Tibial nerve (tissue), 4 donors: ENCODE data around the gene HIP1. TPM values are rescaled to one million over a fixed set of nuclear protein-coding genes. Genes with fewer than 3 reads are reported as not detected.

Experiments
- DNase-seq, 2 donors: peaks; one replicate each; pipeline ENCODE4 v3.0.0-alpha.2; 2019; ENCODE audit warnings: low spot score in 2 of 2
- H3K27ac ChIP-seq, 4 donors: fragments of 200-600 bp; sonication (generic) in 3 of 4; one replicate each; pipeline ENCODE4 v1.5.1; 2017 to 2019; ENCODE audit warnings: mild to moderate bottlenecking in 1 of 4
- H3K27me3 ChIP-seq, 2 donors: fragments of 200-600 bp; sonication (generic) in 1 of 2; one replicate each; pipeline versions ENCODE4 v1.5.1 to v1.6.0; 2017 to 2019
- H3K36me3 ChIP-seq, 3 donors: fragments of 200-600 bp; sonication (generic); one replicate each; pipeline ENCODE4 v1.5.1; 2018 to 2019
- H3K4me1 ChIP-seq, 4 donors: fragments of 200-600 bp; sonication (generic) in 3 of 4; one replicate each; pipeline ENCODE4 v1.5.1; 2017 to 2019
- H3K4me3 ChIP-seq, 4 donors: fragments of 200-600 bp; sonication (generic) in 3 of 4; one replicate each; pipeline ENCODE4 v1.5.1; 2017 to 2019; ENCODE audit warnings: mild to moderate bottlenecking in 1 of 4, moderate library complexity in 1 of 4
- H3K9me3 ChIP-seq, 4 donors: fragments of 200-600 bp; sonication (generic) in 3 of 4; one replicate each; pipeline ENCODE4 v1.5.1; 2017 to 2019
- EP300 ChIP-seq, 2 donors: sonication (generic); formaldehyde crosslinking; IDR thresholded peaks; one replicate each; pipeline ENCODE4 v1.6.1; 2017; ENCODE audit warnings: antibody characterized with exemption in 2 of 2, mild to moderate bottlenecking in 1 of 2
- POLR2A ChIP-seq, 2 donors: fragments of 450-650 bp; IDR thresholded peaks; one replicate each; pipeline ENCODE4 v1.6.1; 2017; ENCODE audit warnings: antibody characterized with exemption in 2 of 2, mild to moderate bottlenecking in 2 of 2, moderate library complexity in 2 of 2
- WGBS, 2 donors: methylation state at CpG; one replicate each; pipeline ENCODE4 v1.1.5; 2018; 5-methylcytosine and 5-hydroxymethylcytosine counted together
- total RNA-seq, 4 donors: library from RNA; depleted of rRNA; stranded (reverse); fragments of >200 nt; gene quantifications; one replicate each; pipeline ENCODE4 v1.1.0, GENCODE V29; 2016
- TF ChIP-seq, protein P1 (sequence below), 5 experiments: fragments of 200-600 bp in 3 of 5; fragments of 450-650 bp in 2 of 5; sonication (generic) in 3 of 5; IDR thresholded peaks; one replicate each; pipeline ENCODE4 v1.5.1; 2016 to 2019; ENCODE audit warnings: antibody characterized with exemption in 5 of 5, mild to moderate bottlenecking in 3 of 5, moderate library complexity in 2 of 5

HIP1 gene
- total RNA-seq, 4 donors from 2014 or later = 43.2 to 59.7 (median 49.8) TPM

DNA sequence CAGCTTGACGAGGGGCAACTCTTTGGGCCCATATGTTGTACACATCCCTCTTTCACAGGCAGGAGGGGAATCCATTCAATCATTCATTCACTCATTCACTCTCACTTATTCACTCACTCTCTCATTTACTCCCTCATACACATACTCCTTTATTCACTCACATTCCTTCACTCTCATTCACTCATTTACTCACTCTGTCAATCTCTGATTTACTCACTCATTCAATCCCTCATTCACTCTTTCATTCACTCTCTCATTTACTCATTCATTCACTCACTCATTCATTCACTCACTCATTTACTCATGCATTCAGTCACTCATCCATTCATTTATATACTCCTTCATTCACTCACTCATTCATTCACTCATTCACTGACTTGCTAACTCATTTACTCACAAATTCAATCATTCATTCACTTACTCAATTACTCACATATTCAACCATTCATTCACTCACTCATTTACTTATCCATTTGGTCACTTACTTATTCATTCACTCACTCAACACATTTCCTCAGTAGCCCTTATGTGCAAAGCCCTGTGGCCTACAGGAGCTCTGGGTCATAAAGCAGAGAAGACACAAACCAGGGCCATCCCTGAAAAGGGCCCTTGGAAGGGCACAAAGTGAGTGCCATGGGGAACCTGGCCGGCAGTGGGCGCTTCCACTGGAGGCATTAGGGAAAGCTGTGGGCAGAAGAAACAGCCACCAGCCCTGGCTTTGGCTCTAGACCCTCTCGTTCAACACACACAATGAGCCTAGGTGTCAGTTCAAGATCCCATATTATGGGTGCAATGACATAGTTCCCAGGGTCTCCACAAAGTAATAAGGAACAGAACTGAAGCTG lies 26.0 kb downstream of the HIP1 start:
- H3K27me3 ChIP-seq = no peaks in the 10 kb centered on the region
- no peak overlapping the region for H3K4me3 ChIP-seq
- peaks cover 0 to 33% (median 4%) of the 10 kb centered on the region in 4 donors for H3K9me3 ChIP-seq
- peaks cover 0 to 20% (median 0%) of the 10 kb centered on the region in 3 donors for H3K36me3 ChIP-seq
- no peak for DNase-seq
- TF ChIP-seq, protein P1, sequence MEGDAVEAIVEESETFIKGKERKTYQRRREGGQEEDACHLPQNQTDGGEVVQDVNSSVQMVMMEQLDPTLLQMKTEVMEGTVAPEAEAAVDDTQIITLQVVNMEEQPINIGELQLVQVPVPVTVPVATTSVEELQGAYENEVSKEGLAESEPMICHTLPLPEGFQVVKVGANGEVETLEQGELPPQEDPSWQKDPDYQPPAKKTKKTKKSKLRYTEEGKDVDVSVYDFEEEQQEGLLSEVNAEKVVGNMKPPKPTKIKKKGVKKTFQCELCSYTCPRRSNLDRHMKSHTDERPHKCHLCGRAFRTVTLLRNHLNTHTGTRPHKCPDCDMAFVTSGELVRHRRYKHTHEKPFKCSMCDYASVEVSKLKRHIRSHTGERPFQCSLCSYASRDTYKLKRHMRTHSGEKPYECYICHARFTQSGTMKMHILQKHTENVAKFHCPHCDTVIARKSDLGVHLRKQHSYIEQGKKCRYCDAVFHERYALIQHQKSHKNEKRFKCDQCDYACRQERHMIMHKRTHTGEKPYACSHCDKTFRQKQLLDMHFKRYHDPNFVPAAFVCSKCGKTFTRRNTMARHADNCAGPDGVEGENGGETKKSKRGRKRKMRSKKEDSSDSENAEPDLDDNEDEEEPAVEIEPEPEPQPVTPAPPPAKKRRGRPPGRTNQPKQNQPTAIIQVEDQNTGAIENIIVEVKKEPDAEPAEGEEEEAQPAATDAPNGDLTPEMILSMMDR (IDR thresholded peaks at IDR 0.05) = no peak
- TF ChIP-seq POLR2A (IDR thresholded peaks at IDR 0.05) = no peak
- TF ChIP-seq EP300 (IDR thresholded peaks at IDR 0.05) = no peak
- H3K4me1 ChIP-seq = peaks cover 0 to 19% (median 3%) of the 10 kb centered on the region in 4 donors
- peak overlapping the region in 1 of 4 donors; percentile 60 for H3K27ac ChIP-seq
- WGBS, 2 donors = 65 to 81% methylated on average over 4 of the region's 4 CpGs

DNA sequence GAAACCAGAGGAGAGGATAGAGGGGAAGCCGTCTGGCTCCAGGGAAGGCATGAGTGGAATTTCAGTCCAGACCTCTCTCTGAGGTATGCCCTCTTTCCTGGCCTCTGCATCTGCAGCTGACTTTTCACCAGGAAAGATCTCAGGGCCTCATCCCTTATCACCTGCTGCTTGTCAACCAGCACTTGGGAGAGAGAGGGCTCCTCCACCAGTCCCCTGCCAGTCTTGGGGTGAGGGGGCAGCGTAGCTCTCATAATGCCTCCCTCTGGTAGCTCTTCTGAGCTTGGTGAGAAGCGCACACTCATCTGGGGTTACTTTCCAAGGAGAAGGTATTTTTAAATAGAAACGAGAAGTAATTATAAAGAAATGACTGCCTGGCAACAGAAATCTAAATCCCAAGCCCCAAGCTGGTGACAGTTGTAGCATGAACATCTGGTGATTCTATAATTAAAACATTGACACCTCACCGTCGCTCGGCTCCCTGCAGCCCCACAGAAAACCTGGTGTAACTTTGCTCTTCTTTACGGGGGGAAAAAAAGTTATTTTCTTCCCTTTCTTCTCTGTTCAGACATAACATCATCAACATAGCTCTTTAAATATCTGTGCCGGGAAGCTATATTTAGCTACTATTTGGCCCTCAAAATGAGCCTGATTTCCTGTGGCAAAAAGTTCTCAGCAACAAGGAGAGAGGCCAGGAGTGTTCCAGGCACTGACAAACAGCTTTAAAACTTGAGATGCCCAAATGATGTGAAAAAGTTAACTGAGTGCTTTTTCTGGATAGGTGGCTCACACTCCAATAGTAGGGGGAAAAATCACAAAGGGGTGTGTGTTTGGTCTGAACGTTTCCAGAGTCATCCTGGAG lies 26.9 kb downstream of the HIP1 start:
- no peaks in the 10 kb centered on the region for H3K27me3 ChIP-seq
- peaks cover 0 to 19% (median 3%) of the 10 kb centered on the region in 4 donors for H3K4me1 ChIP-seq
- peaks cover 0 to 18% (median 0%) of the 10 kb centered on the region in 3 donors for H3K36me3 ChIP-seq
- 29 to 31% methylated on average over 10 of the region's 10 CpGs for WGBS, 2 donors
- no peak for DNase-seq
- peaks cover 0 to 33% (median 4%) of the 10 kb centered on the region in 4 donors for H3K9me3 ChIP-seq
- no peak overlapping the region for H3K4me3 ChIP-seq
- H3K27ac ChIP-seq = peak overlapping the region in 2 of 4 donors; percentile 51 to 80
- TF ChIP-seq POLR2A (IDR thresholded peaks at IDR 0.05) = no peak

DNA sequence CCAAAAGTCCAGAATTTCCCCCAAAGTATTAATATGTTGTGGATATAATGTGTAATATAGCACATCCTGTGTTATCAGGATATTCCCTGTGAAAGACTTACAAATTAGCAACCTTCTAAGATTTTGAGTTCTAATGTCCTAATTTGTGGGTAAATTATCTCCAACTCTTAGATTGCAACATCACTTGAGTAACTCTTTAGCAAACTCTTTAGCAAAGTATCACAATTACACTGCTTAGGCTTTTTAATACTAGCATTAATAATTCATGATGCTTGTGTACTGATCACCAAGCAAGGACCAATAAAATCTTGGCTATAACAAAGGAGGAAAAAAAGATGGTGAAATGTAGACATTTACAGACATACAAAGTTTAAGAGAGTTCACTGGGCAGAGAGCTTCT lies 27.7 kb downstream of the HIP1 start:
- peaks cover 0 to 16% (median 0%) of the 10 kb centered on the region in 3 donors for H3K36me3 ChIP-seq
- peaks cover 0 to 33% (median 4%) of the 10 kb centered on the region in 4 donors for H3K9me3 ChIP-seq
- peaks cover 0 to 19% (median 3%) of the 10 kb centered on the region in 4 donors for H3K4me1 ChIP-seq
- TF ChIP-seq POLR2A (IDR thresholded peaks at IDR 0.05) (no peak), EP300 (IDR thresholded peaks at IDR 0.05) (no peak)
- TF ChIP-seq, protein P1 (IDR thresholded peaks at IDR 0.05) = no peak
- peak overlapping the region in 1 of 4 donors; percentile 80 for H3K27ac ChIP-seq
- H3K4me3 ChIP-seq = no peak overlapping the region
- no peak for DNase-seq
- H3K27me3 ChIP-seq = no peaks in the 10 kb centered on the region

DNA sequence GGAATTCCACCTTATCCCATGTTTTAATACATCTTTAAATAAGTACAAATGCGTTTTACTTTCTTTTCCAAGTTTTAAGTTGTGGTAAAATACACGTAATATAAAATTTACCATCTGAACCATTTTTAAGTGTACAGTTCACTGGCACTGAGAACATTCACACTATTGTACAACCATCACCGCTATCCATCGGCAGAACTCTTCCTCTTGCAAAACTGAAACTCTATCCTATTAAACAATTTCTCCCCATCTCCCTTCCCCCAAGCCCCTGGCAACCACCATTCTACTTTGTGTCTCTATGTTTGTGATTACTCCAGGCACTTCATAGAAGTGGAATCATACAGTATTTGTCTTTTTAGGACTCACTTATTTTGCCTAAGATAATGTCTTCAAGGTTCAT lies 33.8 kb downstream of the HIP1 start:
- 74 to 79% methylated on average over 4 of the region's 4 CpGs for WGBS, 2 donors
- no peaks in the 10 kb centered on the region for H3K27me3 ChIP-seq
- H3K27ac ChIP-seq = no peak overlapping the region
- no peak overlapping the region for H3K4me3 ChIP-seq
- DNase-seq = no peak
- TF ChIP-seq POLR2A (IDR thresholded peaks at IDR 0.05) = no peak
- TF ChIP-seq, protein P1 (IDR thresholded peaks at IDR 0.05) = no peak
- no peak for TF ChIP-seq EP300 (IDR thresholded peaks at IDR 0.05)
- H3K36me3 ChIP-seq = peaks cover 0 to 9% (median 0%) of the 10 kb centered on the region in 3 donors
- H3K4me1 ChIP-seq = no peaks in the 10 kb centered on the region
- H3K9me3 ChIP-seq = peaks cover 0 to 20% (median 4%) of the 10 kb centered on the region in 4 donors

DNA sequence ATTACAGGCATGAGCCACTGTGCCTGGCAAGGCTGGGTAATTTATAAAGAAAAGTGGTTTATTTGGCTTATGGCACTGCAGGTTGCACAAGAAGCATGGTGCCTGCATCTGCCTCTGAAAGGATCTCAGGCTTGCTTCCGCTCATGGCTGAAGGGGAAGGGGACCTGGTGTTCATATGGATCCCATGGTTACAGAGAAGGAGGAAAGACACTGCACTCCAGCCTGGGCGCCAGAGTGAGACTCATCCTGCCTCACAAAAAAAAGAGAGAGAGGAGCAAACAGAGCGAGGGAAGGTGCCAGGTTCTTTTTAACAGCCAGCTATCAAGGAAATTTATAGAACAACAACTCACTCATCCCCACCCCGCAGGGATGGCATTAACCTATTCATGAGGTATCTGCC lies 36.2 kb downstream of the HIP1 start:
- no peak overlapping the region for H3K27ac ChIP-seq
- no peaks in the 10 kb centered on the region for H3K27me3 ChIP-seq
- H3K4me3 ChIP-seq = no peak overlapping the region
- no peaks in the 10 kb centered on the region for H3K4me1 ChIP-seq
- TF ChIP-seq POLR2A (IDR thresholded peaks at IDR 0.05) = no peak
- H3K9me3 ChIP-seq = no peaks in the 10 kb centered on the region
- peaks cover 0 to 17% (median 0%) of the 10 kb centered on the region in 3 donors for H3K36me3 ChIP-seq
- 83 to 90% methylated on average over 4 of the region's 4 CpGs for WGBS, 2 donors
- DNase-seq = no peak
